SH-SY5Y (cell line): ENCODE measurements around the gene MCRIP1.

Experiments
- GATA2 ChIP-seq: IDR thresholded peaks from 2 replicates; pipeline ENCODE4 v1.6.1; 2011; ENCODE audit warnings: mild to moderate bottlenecking, low read depth, low read length
- GATA3 ChIP-seq: IDR thresholded peaks from 2 replicates; pipeline ENCODE4 v1.6.1; 2011; ENCODE audit warnings: low read depth, mild to moderate bottlenecking, low read length, moderate library complexity

- TF ChIP-seq GATA3 (no peak), GATA2 (no peak)
Measured at GRCh38 chr17:81822312-81822637, 10.8 kb downstream of the MCRIP1 start.
